CD14-positive monocyte (primary cell): Measurements from ENCODE around the gene MAX. TPM values are rescaled to one million over a fixed set of nuclear protein-coding genes. Genes with fewer than 3 reads are reported as not detected.
A peak's percentile ranks its signal among the peaks of the same experiment; 100 is the strongest.

Experiments
- DNase-seq, 3 donors: peaks; one replicate each; pipeline ENCODE4 v3.0.0-alpha.2; 2011 to 2022
- H2AFZ ChIP-seq: 2 replicates; pipeline ENCODE4 v1.6.0; 2012; ENCODE audit warnings: mild to moderate bottlenecking, low read depth, low read length, inconsistent platforms; ENCODE audit not compliant: insufficient read depth, poor library complexity, severe bottlenecking
- H3K27ac ChIP-seq, 2 donors: 1 replicate in 1 of 2; 2 replicates in 1 of 2; pipeline ENCODE4 v1.5.1; 2012 to 2013; ENCODE audit warnings: low read length in 2 of 2, control low read depth in 1 of 2, inconsistent platforms in 1 of 2, low read depth in 1 of 2, mild to moderate bottlenecking in 1 of 2
- H3K27me3 ChIP-seq, 2 donors: one replicate each; pipeline versions ENCODE4 v1.6.0 to v1.6.1; 2011 to 2013; ENCODE audit warnings: low read length in 2 of 2; ENCODE audit not compliant: control insufficient read depth in 2 of 2, insufficient read depth in 2 of 2
- H3K36me3 ChIP-seq, 2 donors: replicated peaks in 1 of 2; 1 replicate in 1 of 2; 2 replicates in 1 of 2; pipeline versions ENCODE4 v1.5.1 to v1.6.1; 2012 to 2013; ENCODE audit warnings: low read length in 2 of 2, control low read depth in 1 of 2, inconsistent platforms in 1 of 2, mild to moderate bottlenecking in 1 of 2; ENCODE audit not compliant: insufficient read depth in 2 of 2, control insufficient read depth in 1 of 2
- H3K4me1 ChIP-seq, 2 donors: 1 replicate in 1 of 2; 2 replicates in 1 of 2; pipeline versions ENCODE4 v1.5.1 to v1.6.1; 2012 to 2013; ENCODE audit warnings: low read length in 2 of 2, control low read depth in 1 of 2, inconsistent platforms in 1 of 2, mild to moderate bottlenecking in 1 of 2, moderate library complexity in 1 of 2; ENCODE audit not compliant: insufficient read depth in 2 of 2, control insufficient read depth in 1 of 2
- H3K4me2 ChIP-seq: replicated peaks from 2 replicates; pipeline ENCODE3; 2012; ENCODE audit warnings: low read length, moderate library complexity, mild to moderate bottlenecking; ENCODE audit not compliant: poor library complexity, severe bottlenecking; ENCODE audit errors: extremely low read depth
- H3K4me3 ChIP-seq, 3 experiments: fragments of 200-600 bp in 1 of 3; sonication (generic) in 1 of 3; replicated peaks in 1 of 3; 1 replicate in 2 of 3; 2 replicates in 1 of 3; pipeline ENCODE4 v1.5.1; 2011 to 2013; ENCODE audit warnings: low read length in 3 of 3, mild to moderate bottlenecking in 3 of 3, control low read depth in 2 of 3, low read depth in 2 of 3, inconsistent platforms in 1 of 3, moderate library complexity in 1 of 3
- H3K79me2 ChIP-seq: 2 replicates; pipeline ENCODE4 v1.6.0; 2012; ENCODE audit warnings: mild to moderate bottlenecking, control low read depth, inconsistent platforms, low read length, moderate library complexity; ENCODE audit not compliant: insufficient read depth
- H3K9ac ChIP-seq: 2 replicates; pipeline ENCODE4 v1.6.0; 2017; ENCODE audit warnings: low read length, mild to moderate bottlenecking; ENCODE audit not compliant: insufficient read depth, poor library complexity, severe bottlenecking
- H3K9me3 ChIP-seq, 2 donors: replicated peaks in 1 of 2; 1 replicate in 1 of 2; 2 replicates in 1 of 2; pipeline versions ENCODE4 v1.5.1 to v1.6.1; 2012 to 2013; ENCODE audit warnings: low read length in 2 of 2, control low read depth in 1 of 2; ENCODE audit not compliant: control insufficient read depth in 1 of 2, insufficient read depth in 1 of 2
- H4K20me1 ChIP-seq: 2 replicates; pipeline ENCODE4 v1.6.0; 2012; ENCODE audit warnings: mild to moderate bottlenecking, low read length, control low read depth, moderate library complexity; ENCODE audit not compliant: insufficient read depth
- H3K27ac Mint-ChIP-seq, 7 donors: one replicate each; pipeline ENCODE4 v1.8.0; 2020; ENCODE audit warnings: mild to moderate bottlenecking in 7 of 7, mixed read lengths in 7 of 7, moderate library complexity in 6 of 7, inconsistent platforms in 2 of 7
- H3K27me3 Mint-ChIP-seq, 3 donors: one replicate each; pipeline ENCODE4 v1.8.0; 2021 to 2022; ENCODE audit warnings: low read depth in 3 of 3, mild to moderate bottlenecking in 3 of 3, mixed read lengths in 3 of 3, moderate library complexity in 3 of 3, inconsistent platforms in 1 of 3
- H3K36me3 Mint-ChIP-seq, 2 donors: one replicate each; pipeline ENCODE4 v1.8.0; 2020; ENCODE audit warnings: mixed read lengths in 2 of 2, inconsistent platforms in 1 of 2, mild to moderate bottlenecking in 1 of 2
- H3K4me1 Mint-ChIP-seq: one replicate; pipeline ENCODE4 v1.8.0; 2020; ENCODE audit warnings: mild to moderate bottlenecking, mixed read lengths
- H3K4me3 Mint-ChIP-seq, 2 donors: one replicate each; pipeline ENCODE4 v1.8.0; 2020; ENCODE audit warnings: mild to moderate bottlenecking in 2 of 2, mixed read lengths in 2 of 2, moderate library complexity in 1 of 2
- H3K9me3 Mint-ChIP-seq, 7 donors: one replicate each; pipeline ENCODE4 v1.8.0; 2020 to 2022; ENCODE audit warnings: mixed read lengths in 7 of 7, mild to moderate bottlenecking in 6 of 7, moderate library complexity in 6 of 7, inconsistent platforms in 2 of 7
- CTCF ChIP-seq: fragments of 200-600 bp; IDR thresholded peaks from one replicate; pipeline ENCODE4 v1.8.0; 2022; ENCODE audit warnings: antibody characterized with exemption, mild to moderate bottlenecking
- WGBS: methylation state at CpG from one replicate; pipeline ENCODE4 v1.1.5; 2013; ENCODE audit warnings: missing lambda C conversion rate; ENCODE audit not compliant: insufficient coverage; 5-methylcytosine and 5-hydroxymethylcytosine counted together
- intact Hi-C, 2 donors: fragments of 100-400 bp; cut with micrococcal nuclease; formaldehyde crosslinking; loops; one replicate each; pipeline versions ENCODE4 v1.15.0 to v1.15.1; 2023
- polyA plus RNA-seq, 3 donors: library from polyadenylated mRNA; depleted of rRNA in 1 of 3; unstranded in 2 of 3; stranded (reverse) in 1 of 3; fragments of 300-500 nt in 2 of 3; fragments of >200 nt in 1 of 3; fragmentation: Illumina TruSeq in 2 of 3; gene quantifications; 1 replicate in 2 of 3; 2 replicates in 1 of 3; pipeline ENCODE4 v1.2.3, GENCODE V29; 2012 to 2021

The MAX gene
- polyA plus RNA-seq, 3 donors = 78.2 to 87.0 (median 81.5) TPM

GRCh38 chr14:65038966-65039365 is 63.4 kb downstream of the MAX start:
- Mint-ChIP-seq H3K27me3 (no peaks in the 10 kb centered on the region), H3K4me1 (peaks cover 26% of the 10 kb centered on the region), H3K4me3 (no peak overlapping the region), H3K27ac (no peak overlapping the region), H3K9me3 (peaks cover 0 to 2% (median 0%) of the 10 kb centered on the region in 7 donors), H3K36me3 (peaks cover 30 to 52% of the 10 kb centered on the region in 2 donors)
- WGBS = 100% methylated on average over 1 of the region's 2 CpGs
- no peaks in the 10 kb centered on the region for H4K20me1 ChIP-seq
- H3K79me2 ChIP-seq = no peaks in the 10 kb centered on the region
- H3K9me3 ChIP-seq = no peaks in the 10 kb centered on the region
- DNase-seq = no peak
- H2AFZ ChIP-seq = no peak overlapping the region
- H3K36me3 ChIP-seq = peaks cover 25 to 40% of the 10 kb centered on the region in 2 donors
- no peak overlapping the region for H3K9ac ChIP-seq
- peaks cover 19 to 21% of the 10 kb centered on the region in 2 donors for H3K4me1 ChIP-seq
- no peak for TF ChIP-seq CTCF
- no peaks in the 10 kb centered on the region for H3K27me3 ChIP-seq
- intact Hi-C loops = no loop called here
- H3K27ac ChIP-seq = no peak overlapping the region
- H3K4me3 ChIP-seq = no peak overlapping the region
- no peak overlapping the region for H3K4me2 ChIP-seq

DNA sequence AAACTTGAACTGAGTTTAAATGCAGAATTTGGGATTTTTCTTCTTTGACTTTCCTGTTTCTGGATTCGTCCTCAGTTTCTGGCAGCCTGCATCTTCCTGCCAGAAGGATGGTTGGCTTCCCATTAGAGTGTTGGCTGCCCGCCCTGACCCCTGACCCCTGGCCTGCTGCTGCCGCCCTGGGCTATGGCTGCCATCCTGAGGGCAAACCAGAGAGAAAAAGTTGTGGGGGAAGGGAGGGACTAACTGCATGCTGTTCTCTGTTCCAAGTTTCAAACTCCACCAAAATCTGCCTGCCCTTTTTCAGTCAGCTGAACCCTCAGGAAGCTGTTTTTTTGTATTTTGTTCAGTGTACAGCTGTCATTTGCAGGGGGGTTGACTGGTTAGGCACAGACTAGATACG is 67.3 kb downstream of the MAX start:
- Mint-ChIP-seq H3K27me3 (no peaks in the 10 kb centered on the region), H3K4me3 (no peak overlapping the region), H3K4me1 (no peaks in the 10 kb centered on the region), H3K27ac (peak overlapping the region in 1 of 7 donors; percentile 50), H3K36me3 (peaks cover 34 to 66% of the 10 kb centered on the region in 2 donors), H3K9me3 (peaks cover 0 to 2% (median 0%) of the 10 kb centered on the region in 7 donors)
- H3K79me2 ChIP-seq = no peaks in the 10 kb centered on the region
- H3K4me3 ChIP-seq = no peak overlapping the region
- no peak overlapping the region for H3K4me2 ChIP-seq
- peaks cover 35 to 56% of the 10 kb centered on the region in 2 donors for H3K36me3 ChIP-seq
- no peaks in the 10 kb centered on the region for H4K20me1 ChIP-seq
- no peak overlapping the region for H3K9ac ChIP-seq
- DNase-seq = no peak
- TF ChIP-seq CTCF = no peak
- WGBS = 91% methylated on average over 2 of the region's 4 CpGs
- intact Hi-C loops = no loop called here
- H3K4me1 ChIP-seq = no peaks in the 10 kb centered on the region
- H2AFZ ChIP-seq = no peak overlapping the region
- no peak overlapping the region for H3K27ac ChIP-seq
- no peaks in the 10 kb centered on the region for H3K9me3 ChIP-seq
- no peaks in the 10 kb centered on the region for H3K27me3 ChIP-seq
